B cell (primary cell): Measurements from ENCODE around the gene INPP4A. TPM values are rescaled to one million over a fixed set of nuclear protein-coding genes. Genes with fewer than 3 reads are reported as not detected.
A peak's percentile ranks its signal among the peaks of the same experiment; 100 is the strongest.

Source experiments
- ATAC-seq: fragments of 200-7000 bp; cut with Tn5 transposase; one replicate; pipeline ENCODE4 v1.10.0; 2021; ENCODE audit warnings: low read depth, mild to moderate bottlenecking, moderate number of reproducible peaks, moderate library complexity
- CTCF ChIA-PET: fragments of 350-600 bp; sonication (Branson Sonifier 250); formaldehyde crosslinking; loops from one replicate; lab custom pipeline; 2021; ENCODE audit warnings: antibody characterized with exemption, inconsistent platforms; lab: Charles Lee
- POLR2A ChIA-PET: fragments of 350-600 bp; sonication (Branson Sonifier 250); formaldehyde crosslinking; loops from one replicate; lab custom pipeline; 2021; ENCODE audit warnings: antibody characterized with exemption; lab: Charles Lee
- DNase-seq: peaks from one replicate; pipeline ENCODE4 v3.0.0; 2013
- H2AFZ ChIP-seq: 2 replicates; pipeline ENCODE4 v1.6.1; 2012; ENCODE audit warnings: mild to moderate bottlenecking, low read depth, low read length; ENCODE audit not compliant: insufficient read depth, poor library complexity, severe bottlenecking
- H3K27ac ChIP-seq, 2 donors: 1 replicate in 1 of 2; 2 replicates in 1 of 2; pipeline ENCODE4 v1.5.1; 2012 to 2013; ENCODE audit warnings: low read length in 2 of 2, mild to moderate bottlenecking in 2 of 2, moderate library complexity in 1 of 2
- H3K27me3 ChIP-seq, 4 experiments: fragments of 200-600 bp in 1 of 4; sonication (generic) in 1 of 4; replicated peaks in 1 of 4; 1 replicate in 2 of 4; 2 replicates in 2 of 4; pipeline versions ENCODE4 v1.6.1 to v1.7.0; 2013 to 2016; ENCODE audit warnings: low read length in 3 of 4, mild to moderate bottlenecking in 2 of 4, mixed read lengths in 1 of 4, moderate library complexity in 1 of 4; ENCODE audit not compliant: insufficient read depth in 4 of 4, control insufficient read depth in 3 of 4; ENCODE audit errors: control extremely low read depth in 1 of 4
- H3K36me3 ChIP-seq, 2 experiments: replicated peaks in 1 of 2; 1 replicate in 1 of 2; 2 replicates in 1 of 2; pipeline versions ENCODE4 v1.6.1 to v1.7.1; 2013; ENCODE audit warnings: low read length in 1 of 2; ENCODE audit not compliant: insufficient read depth in 2 of 2, control insufficient read depth in 1 of 2; ENCODE audit errors: control extremely low read depth in 1 of 2, extremely low read depth in 1 of 2
- H3K4me1 ChIP-seq, 2 donors: fragments of 200-600 bp in 1 of 2; sonication (generic) in 1 of 2; 1 replicate in 1 of 2; 2 replicates in 1 of 2; pipeline versions ENCODE4 v1.5.1 to v1.6.1; 2013 to 2017; ENCODE audit warnings: low read length in 2 of 2; ENCODE audit not compliant: control insufficient read depth in 2 of 2, insufficient read depth in 2 of 2
- H3K4me2 ChIP-seq: replicated peaks from 2 replicates; pipeline ENCODE3; 2012; ENCODE audit warnings: mild to moderate bottlenecking, low read depth, low read length; ENCODE audit not compliant: poor library complexity, severe bottlenecking
- H3K4me3 ChIP-seq, 5 experiments: fragments of 200-600 bp in 1 of 5; sonication (generic) in 1 of 5; 1 replicate in 3 of 5; 2 replicates in 2 of 5; pipeline versions ENCODE4 v1.5.1 to v1.7.0; 2011 to 2016; ENCODE audit warnings: low read length in 4 of 5, mild to moderate bottlenecking in 4 of 5, low read depth in 2 of 5, control low read depth in 1 of 5, moderate library complexity in 1 of 5; ENCODE audit not compliant: insufficient read depth in 1 of 5; ENCODE audit errors: control extremely low read depth in 1 of 5, extremely low read depth in 1 of 5
- H3K79me2 ChIP-seq: fragments of 200-600 bp; sonication (generic); one replicate; pipeline ENCODE4 v1.6.0; 2016; ENCODE audit warnings: low read length; ENCODE audit not compliant: control insufficient read depth, insufficient read depth
- H3K9ac ChIP-seq: fragments of 200-600 bp; sonication (generic); 2 replicates; pipeline ENCODE4 v1.6.1; 2017; ENCODE audit warnings: mild to moderate bottlenecking, low read length, moderate library complexity
- H3K9me3 ChIP-seq, 3 donors: one replicate each; pipeline versions ENCODE4 v1.6.1 to v1.7.1; 2013; ENCODE audit warnings: low read length in 2 of 3; ENCODE audit not compliant: control insufficient read depth in 2 of 3, insufficient read depth in 1 of 3; ENCODE audit errors: control extremely low read depth in 1 of 3
- H4K20me1 ChIP-seq: 2 replicates; pipeline ENCODE4 v1.6.0; 2012; ENCODE audit warnings: mild to moderate bottlenecking, low read length; ENCODE audit not compliant: insufficient read depth, control insufficient read depth, poor library complexity, severe bottlenecking
- H3K27ac Mint-ChIP-seq: one replicate; pipeline ENCODE4 v1.8.0; 2021; ENCODE audit warnings: mixed read lengths
- H3K27me3 Mint-ChIP-seq: one replicate; pipeline ENCODE4 v1.8.0; 2021; ENCODE audit warnings: mixed read lengths
- H3K4me1 Mint-ChIP-seq: one replicate; pipeline ENCODE4 v1.8.0; 2021; ENCODE audit warnings: mixed read lengths
- H3K4me3 Mint-ChIP-seq: one replicate; pipeline ENCODE4 v1.8.0; 2021; ENCODE audit warnings: mixed read lengths
- H3K9me3 Mint-ChIP-seq: one replicate; pipeline ENCODE4 v1.8.0; 2022; ENCODE audit warnings: mixed read lengths; ENCODE audit not compliant: insufficient read depth
- CTCF ChIP-seq: fragments of 200-600 bp; IDR thresholded peaks from one replicate; pipeline ENCODE4 v1.8.0; 2022; ENCODE audit warnings: antibody characterized with exemption, mild to moderate bottlenecking
- EZH2 ChIP-seq: IDR thresholded peaks from 2 replicates; pipeline ENCODE4 v1.6.1; 2012; ENCODE audit warnings: borderline replicate concordance, low read depth, mild to moderate bottlenecking, moderate library complexity, low read length; ENCODE audit not compliant: insufficient read depth, poor library complexity, severe bottlenecking
- WGBS: methylation state at CpG from one replicate; pipeline ENCODE4 v1.1.5; 2013; ENCODE audit warnings: missing lambda C conversion rate; ENCODE audit not compliant: insufficient coverage; 5-methylcytosine and 5-hydroxymethylcytosine counted together
- intact Hi-C: fragments of 100-400 bp; cut with micrococcal nuclease; formaldehyde crosslinking; loops from one replicate; pipeline ENCODE4 v1.10.0; 2022
- polyA plus RNA-seq: library from polyadenylated mRNA; depleted of rRNA; stranded (reverse); fragments of >200 nt; gene quantifications from 2 replicates; pipeline ENCODE4 v1.2.3, GENCODE V29; 2012
- total RNA-seq, 2 donors: library from RNA; stranded (reverse); fragments of 120-200 nt in 1 of 2; gene quantifications; 1 replicate in 1 of 2; 2 replicates in 1 of 2; pipeline versions ENCODE4 v1.2.3 to v1.2.4, GENCODE V29; 2013 to 2022

Gene INPP4A
- total and polyA plus RNA-seq, 2 donors (not counting 1 experiment from before 2014, with no cell fraction given) = 10.7 to 22.5 TPM

- Histone ChIP-seq H3K36me3 (peaks cover 0 to 23% of the 10 kb centered on the region in 2 experiments), H3K27ac (no peak overlapping the region), H3K4me1 (peaks cover 6 to 10% of the 10 kb centered on the region in 2 donors), H3K9ac (no peak overlapping the region), H3K27me3 (no peaks in the 10 kb centered on the region), H2AFZ (no peak overlapping the region), H4K20me1 (no peaks in the 10 kb centered on the region), H3K79me2 (no peaks in the 10 kb centered on the region), H3K4me2 (peak overlapping the region; percentile 23), H3K9me3 (no peaks in the 10 kb centered on the region), H3K4me3 (no peak overlapping the region)
- Mint-ChIP-seq H3K4me3 (no peak overlapping the region), H3K4me1 (peaks cover 10% of the 10 kb centered on the region), H3K27ac (no peak overlapping the region), H3K9me3 (no peaks in the 10 kb centered on the region), H3K27me3 (no peaks in the 10 kb centered on the region)
- CTCF ChIA-PET = interaction anchor here (1.0 kb wide), 1 partner anchor 169 kb away, joined by 3 read pairs; no protein-coding TSS in a partner anchor
- WGBS = 57% methylated on average over 4 of the region's 10 CpGs
- intact Hi-C loops = no loop called here
- no peak for ATAC-seq
- TF ChIP-seq CTCF (no peak), EZH2 (no peak)
- no peak for DNase-seq
- POLR2A ChIA-PET = no interaction called here
These were observed 136.1 kb downstream of the INPP4A start for GRCh38 chr2:98580656-98581284.

- intact Hi-C loops = no loop called here
- H3K27ac ChIP-seq = no peak overlapping the region
- CTCF ChIA-PET = interaction anchor here (1.5 kb wide), 1 partner anchor 10 kb away, joined by 4 read pairs; no protein-coding TSS in a partner anchor
- no peaks in the 10 kb centered on the region for H4K20me1 ChIP-seq
- POLR2A ChIA-PET = no interaction called here
- no peak overlapping the region for H3K4me2 ChIP-seq
- H3K9ac ChIP-seq = no peak overlapping the region
- Mint-ChIP-seq H3K9me3 (no peaks in the 10 kb centered on the region), H3K27ac (no peak overlapping the region), H3K4me3 (no peak overlapping the region), H3K4me1 (peaks cover 10% of the 10 kb centered on the region), H3K27me3 (no peaks in the 10 kb centered on the region)
- no peaks in the 10 kb centered on the region for H3K27me3 ChIP-seq
- DNase-seq = no peak
- peaks cover 6 to 10% of the 10 kb centered on the region in 2 donors for H3K4me1 ChIP-seq
- H2AFZ ChIP-seq = no peak overlapping the region
- TF ChIP-seq EZH2 = no peak
- TF ChIP-seq CTCF = no peak
- WGBS = 99% methylated on average over 9 of the region's 9 CpGs
- peaks cover 0 to 22% of the 10 kb centered on the region in 2 experiments for H3K36me3 ChIP-seq
- no peak overlapping the region for H3K4me3 ChIP-seq
- no peak for ATAC-seq
- H3K9me3 ChIP-seq = no peaks in the 10 kb centered on the region
- H3K79me2 ChIP-seq = no peaks in the 10 kb centered on the region
These were observed 137.9 kb downstream of the INPP4A start for GRCh38 chr2:98582523-98582922.
